K562 (cell line): Measurements from ENCODE around the gene COQ8B.

Source experiments
- ATF7 ChIP-seq: fragments of 450-650 bp; IDR thresholded peaks from 2 replicates; pipeline ENCODE4 v1.7.1; 2014; ENCODE audit warnings: mild to moderate bottlenecking, moderate library complexity
- CTCF ChIP-seq, 3 experiments: IDR thresholded peaks in 2 of 3; conservative IDR thresholded peaks in 1 of 3; 2 replicates each; pipeline ENCODE4 v1.5.1; 2011 to 2012; ENCODE audit warnings: low read length in 3 of 3, mild to moderate bottlenecking in 3 of 3, control low read depth in 2 of 3, improper control_type of control experiment in 1 of 3, inconsistent platforms in 1 of 3, low read depth in 1 of 3, mixed read lengths in 1 of 3, moderate library complexity in 1 of 3; ENCODE audit not compliant: insufficient read depth in 2 of 3
- FOXK2 ChIP-seq, 2 experiments: fragments of 450-650 bp; IDR thresholded peaks in 1 of 2; conservative IDR thresholded peaks in 1 of 2; 2 replicates each; pipeline ENCODE4 v1.6.1; 2016; ENCODE audit warnings: low read depth in 2 of 2, mild to moderate bottlenecking in 1 of 2
- HMGN3 ChIP-seq: IDR thresholded peaks from 2 replicates; pipeline ENCODE4 v1.6.1; 2011; ENCODE audit warnings: borderline replicate concordance, low read depth, mild to moderate bottlenecking, mixed read lengths, low read length; ENCODE audit not compliant: insufficient read length; ENCODE audit errors: extremely low read depth
- NR2C2 ChIP-seq, 2 experiments: fragments of 200-800 bp in 1 of 2; sonication (Bioruptor generic) in 1 of 2; sonication (generic) in 1 of 2; formaldehyde crosslinking in 1 of 2; IDR thresholded peaks; 2 replicates each; pipeline versions ENCODE4 v1.6.1 to v1.8.0; 2016 to 2022; ENCODE audit warnings: mild to moderate bottlenecking in 1 of 2, missing compliant biosample characterization in 1 of 2, missing genetic modification characterization in 1 of 2, missing genetic modification reagents in 1 of 2
- PKNOX1 ChIP-seq: fragments of 450-650 bp; IDR thresholded peaks from 2 replicates; pipeline ENCODE4 v1.6.1; 2016
- RNF2 ChIP-seq: sonication (generic); IDR thresholded peaks from 2 replicates; pipeline ENCODE4 v1.6.1; 2016
- ZNF277 ChIP-seq: fragments of 250-450 bp; sonication (Bioruptor Pico); IDR thresholded peaks from 2 replicates; pipeline ENCODE4 v1.8.0; 2022; ENCODE audit warnings: inconsistent platforms, mild to moderate bottlenecking, moderate library complexity, borderline replicate concordance
- ZNF644 ChIP-seq: fragments of 200-800 bp; sonication (Bioruptor generic); IDR thresholded peaks from 2 replicates; pipeline ENCODE4 v1.6.1; 2016; ENCODE audit warnings: low read depth, missing genetic modification characterization, missing compliant biosample characterization

GRCh38 chr19:40743926-40744325, 27.2 kb upstream of the COQ8B start:
- TF ChIP-seq ATF7 (no peak), CTCF (IDR thresholded peaks at IDR 0.05 in 2 of 3, conservative IDR thresholded peaks at IDR 0.05 in 1 of 3; ENCODE audit: insufficient read depth in 2 of 3, low read depth in 1 of 3, low read length in 3 of 3) (no peak), HMGN3 (no peak), ZNF644 (tag) (no peak), RNF2 (no peak), FOXK2 (conservative IDR thresholded peaks at IDR 0.05 in 1 of 2, IDR thresholded peaks at IDR 0.05 in 1 of 2; ENCODE audit: low read depth in 2 of 2) (no peak), NR2C2 (CRISPR knock-in tag; IDR thresholded peaks at IDR 0.05) (no peak), NR2C2 (tag; IDR thresholded peaks at IDR 0.05) (no peak), ZNF277 (CRISPR knock-in tag) (no peak), PKNOX1 (no peak)
